GM19328 (cell line): ENCODE measurements around the gene TIMM10B.

Source experiments
- ATAC-seq: cut with Tn5 transposase; IDR thresholded peaks from one replicate; pipeline ENCODE4 v1.9.1; 2021; ENCODE audit warnings: mild to moderate bottlenecking, moderate library complexity; ENCODE audit not compliant: unreplicated experiment

Gene TIMM10B

GRCh38 chr11:6469599-6469998 is 11.7 kb upstream of the TIMM10B start:
- no peak for ATAC-seq

GRCh38 chr11:6472934-6473333 is 8.4 kb upstream of the TIMM10B start:
- no peak for ATAC-seq

GRCh38 chr11:6473451-6474412 is 7.6 kb upstream of the TIMM10B start, which contains the start of gene TRIM3:
Gene TRIM3, minus strand, starts transcription at chr11:6473941. Its CDS starts 8,246 bp downstream, at chr11:6465695.
- peak; percentile 64 for ATAC-seq

- no peak for ATAC-seq
Observed at GRCh38 chr11:6474413-6474792, 6.9 kb upstream of the TIMM10B start.

- no peak for ATAC-seq
Observed at GRCh38 chr11:6474806-6475500, 6.3 kb upstream of the TIMM10B start.

- ATAC-seq, result no peak
Observed at GRCh38 chr11:6475936-6476335, 5.4 kb upstream of the TIMM10B start.

- no peak for ATAC-seq
Observed at GRCh38 chr11:6476571-6476970, 4.7 kb upstream of the TIMM10B start.

- ATAC-seq, result no peak
Observed at GRCh38 chr11:6480299-6480914, 894 bp upstream of the TIMM10B start.

GRCh38 chr11:6481924-6482275 is 599 bp downstream of the TIMM10B start:
- ATAC-seq, result no peak

GRCh38 chr11:6482441-6482840 is 1.1 kb downstream of the TIMM10B start:
- no peak for ATAC-seq

GRCh38 chr11:6483015-6483414 is 1.7 kb downstream of the TIMM10B start:
- ATAC-seq, result no peak

- ATAC-seq, result no peak
Observed at GRCh38 chr11:6485661-6486060, 4.4 kb downstream of the TIMM10B start.

- no peak for ATAC-seq
Observed at GRCh38 chr11:6486256-6486655, 5.0 kb downstream of the TIMM10B start.

- ATAC-seq, result no peak
Observed at GRCh38 chr11:6486938-6487337, 5.6 kb downstream of the TIMM10B start.

- no peak for ATAC-seq
Observed at GRCh38 chr11:6488342-6488741, 7.0 kb downstream of the TIMM10B start.

- no peak for ATAC-seq
Observed at GRCh38 chr11:6488821-6489220, 7.5 kb downstream of the TIMM10B start.

GRCh38 chr11:6489306-6489705 is 8.0 kb downstream of the TIMM10B start:
- ATAC-seq, result no peak

GRCh38 chr11:6497069-6497839 is 16.0 kb downstream of the TIMM10B start, which contains the start of gene DNHD1:
Gene DNHD1, plus strand, starts transcription at chr11:6497280. Its CDS starts 936 bp downstream, at chr11:6498216.
- ATAC-seq, result no peak

GRCh38 chr11:6498121-6498520 is 16.8 kb downstream of the TIMM10B start:
- no peak for ATAC-seq

GRCh38 chr11:6498544-6498943 is 17.2 kb downstream of the TIMM10B start:
- ATAC-seq, result no peak

GRCh38 chr11:6502382-6502781 is 21.1 kb downstream of the TIMM10B start:
- ATAC-seq, result no peak
